GM12892 (cell line): ENCODE data around the gene ADAMTSL3.

Experiments
- POLR2AphosphoS5 ChIP-seq: IDR thresholded peaks from 2 replicates; pipeline ENCODE4 v1.6.1; 2011; ENCODE audit warnings: low read depth, low read length, control low read depth
- TAF1 ChIP-seq: IDR thresholded peaks from 2 replicates; pipeline ENCODE4 v1.6.1; 2011; ENCODE audit warnings: low read depth, mild to moderate bottlenecking, control low read depth, low read length, borderline replicate concordance

GRCh38 chr15:83612226-83612625, 41.7 kb upstream of the ADAMTSL3 start:
- TF ChIP-seq TAF1 (no peak), POLR2AphosphoS5 (no peak)
